ENCODE measurements around the gene CD58.
A peak's percentile ranks its signal among the peaks of the same experiment; 100 is the strongest.
"Not testable (repeated sequence)": the region's sequence is repeated elsewhere in the genome, so short reads cannot be mapped to it uniquely, and the experiment has no call there.

Gene CD58, protein sequence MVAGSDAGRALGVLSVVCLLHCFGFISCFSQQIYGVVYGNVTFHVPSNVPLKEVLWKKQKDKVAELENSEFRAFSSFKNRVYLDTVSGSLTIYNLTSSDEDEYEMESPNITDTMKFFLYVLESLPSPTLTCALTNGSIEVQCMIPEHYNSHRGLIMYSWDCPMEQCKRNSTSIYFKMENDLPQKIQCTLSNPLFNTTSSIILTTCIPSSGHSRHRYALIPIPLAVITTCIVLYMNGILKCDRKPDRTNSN

GRCh38 chr1:116570358-116571214 is at the start of gene CD58:
Gene CD58, minus strand, starts transcription at chr1:116571026. Its CDS starts 54 bp downstream, at chr1:116570972.
- peak; percentile 92 for DNase-seq (ENCODE audit: low spot score)

DNA sequence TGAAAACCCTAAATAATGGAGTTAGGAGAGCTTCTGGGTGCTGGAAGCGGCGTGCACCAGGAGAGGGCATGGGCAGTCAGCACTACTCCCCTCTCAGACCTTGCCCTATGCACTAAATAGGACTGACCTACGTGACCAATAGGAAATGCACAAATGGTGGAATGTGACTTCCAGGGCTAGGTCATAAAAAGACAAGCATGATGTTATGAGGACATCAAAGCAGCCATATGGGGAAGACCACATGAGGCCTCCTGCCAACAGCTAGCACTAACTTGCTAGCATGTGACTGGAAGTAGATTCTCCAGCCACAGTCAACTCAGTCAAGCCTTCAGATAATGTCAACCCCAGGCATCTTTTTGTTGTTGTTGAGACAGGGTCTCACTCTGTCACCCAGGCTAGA is 49.6 kb upstream of the CD58 start:
- DNase-seq (ENCODE audit: low spot score) = not testable (repeated sequence)

- not testable (repeated sequence) for DNase-seq (ENCODE audit: low spot score)
These were observed 48.3 kb upstream of the CD58 start for GRCh38 chr1:116619106-116619505.

DNA sequence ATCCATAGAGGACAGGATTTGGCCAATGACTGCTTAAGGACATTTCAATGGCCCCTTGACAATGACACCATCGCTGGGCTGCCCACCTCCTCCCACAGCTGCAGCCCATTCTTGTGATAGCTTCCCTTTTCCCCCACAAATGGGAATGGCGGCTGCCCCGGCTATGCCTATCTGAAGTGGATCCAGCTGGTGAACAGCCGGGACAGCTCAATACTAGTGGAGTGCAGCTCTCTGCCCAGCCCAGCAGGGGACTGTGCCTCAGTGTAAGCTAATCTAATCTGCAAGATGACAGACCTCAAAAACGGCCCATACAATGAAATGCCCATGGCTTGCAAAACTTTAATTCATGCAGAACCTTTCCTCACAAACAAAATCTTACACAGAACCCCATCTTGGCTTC is 47.0 kb upstream of the CD58 start:
- not testable (repeated sequence) for DNase-seq (ENCODE audit: low spot score)

DNA sequence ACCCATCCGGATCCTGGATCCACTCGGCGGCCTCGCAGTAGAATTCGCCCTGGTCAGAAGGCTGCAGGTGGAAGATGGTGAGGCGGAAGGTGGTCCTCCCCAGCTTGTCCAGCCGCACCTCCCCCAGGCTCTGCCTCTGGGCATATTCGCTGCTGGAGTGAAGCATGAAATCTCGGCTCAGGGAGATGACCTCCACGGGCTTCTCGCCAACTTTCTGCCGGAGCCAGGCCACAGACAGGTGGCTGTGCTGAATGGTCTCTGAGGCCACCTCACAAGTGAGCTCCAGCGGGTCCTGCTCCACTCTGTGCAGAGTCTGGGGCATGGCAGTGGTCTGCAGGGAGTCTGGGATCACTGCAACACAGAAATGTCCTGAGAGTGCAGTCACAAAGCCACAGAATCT is 43.0 kb upstream of the CD58 start:
- DNase-seq (ENCODE audit: low spot score) = not testable (repeated sequence)

GRCh38 chr1:116609801-116610371 is 39.1 kb upstream of the CD58 start:
- DNase-seq (ENCODE audit: low spot score) = not testable (repeated sequence)

DNA sequence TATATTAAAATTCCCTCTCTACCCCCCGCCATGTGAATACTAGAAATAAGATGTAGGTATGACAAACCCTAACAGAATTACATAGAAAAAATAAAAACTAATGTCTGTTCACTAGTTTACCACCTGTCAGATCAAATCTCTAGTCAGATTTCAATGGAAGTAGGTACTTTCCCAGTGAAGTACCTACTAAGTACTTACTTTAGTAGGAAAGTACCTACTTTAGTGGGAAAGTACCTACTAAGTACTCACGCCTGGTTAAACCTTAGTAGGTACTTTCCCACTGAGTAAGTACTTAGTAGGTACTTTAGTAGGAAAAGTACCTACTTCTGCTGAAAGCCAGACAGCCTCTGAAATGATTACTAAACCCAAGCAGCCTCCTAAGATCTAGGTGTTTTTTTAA is 38.0 kb upstream of the CD58 start:
- DNase-seq (ENCODE audit: low spot score) = not testable (repeated sequence)

- DNase-seq (ENCODE audit: low spot score) = not testable (repeated sequence)
These were observed 37.3 kb upstream of the CD58 start for GRCh38 chr1:116608151-116608550.

- not testable (repeated sequence) for DNase-seq (ENCODE audit: low spot score)
These were observed 36.6 kb upstream of the CD58 start for GRCh38 chr1:116607463-116607862.

GRCh38 chr1:116606067-116606466 is 35.2 kb upstream of the CD58 start:
- DNase-seq (ENCODE audit: low spot score) = not testable (repeated sequence)

DNA sequence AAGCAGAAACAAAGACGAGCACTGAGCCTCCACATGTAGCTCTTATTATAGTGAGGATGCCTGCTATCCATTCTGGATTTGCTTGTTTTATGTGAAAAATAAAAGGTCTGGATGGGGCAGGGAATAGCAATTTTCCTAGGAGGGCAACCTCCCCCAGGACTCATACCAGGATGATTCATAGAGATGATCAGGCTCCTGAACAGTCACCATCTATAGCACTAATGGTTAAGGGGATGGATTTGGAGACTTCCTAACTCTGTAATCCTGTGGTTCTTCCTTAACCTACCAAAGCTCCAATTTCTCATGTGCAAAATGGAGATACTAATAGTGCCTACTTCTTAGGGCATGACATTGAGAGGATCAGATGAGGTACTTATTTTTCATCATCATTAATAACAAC is 34.5 kb upstream of the CD58 start:
- DNase-seq (ENCODE audit: low spot score) = no peak

GRCh38 chr1:116604408-116604807 is 33.6 kb upstream of the CD58 start:
- not testable (repeated sequence) for DNase-seq (ENCODE audit: low spot score)

GRCh38 chr1:116603646-116604045 is 32.8 kb upstream of the CD58 start:
- DNase-seq (ENCODE audit: low spot score) = not testable (repeated sequence)

DNA sequence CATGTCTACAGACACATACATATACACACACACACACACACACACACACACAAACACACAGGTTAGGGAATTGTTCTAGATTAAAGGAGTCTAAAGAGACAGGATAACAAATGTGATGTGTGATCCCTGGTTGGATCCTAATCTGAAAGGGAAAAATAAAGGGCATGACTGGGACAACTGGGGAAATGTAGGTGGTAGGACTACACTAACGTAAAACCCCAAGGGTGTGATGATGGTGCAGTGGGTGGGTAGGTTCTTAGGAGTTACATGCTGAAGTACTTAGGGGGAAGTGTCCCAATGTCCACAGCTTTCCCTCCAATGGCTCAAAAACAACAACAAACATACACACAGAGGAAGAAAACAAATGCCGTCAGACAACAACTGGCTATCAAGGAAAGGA is 28.5 kb upstream of the CD58 start:
- not testable (repeated sequence) for DNase-seq (ENCODE audit: low spot score)

GRCh38 chr1:116598420-116599036 is 27.7 kb upstream of the CD58 start:
- DNase-seq (ENCODE audit: low spot score) = not testable (repeated sequence)

GRCh38 chr1:116597388-116597787 is 26.6 kb upstream of the CD58 start:
- not testable (repeated sequence) for DNase-seq (ENCODE audit: low spot score)

GRCh38 chr1:116596742-116597307 is 26.0 kb upstream of the CD58 start:
- not testable (repeated sequence) for DNase-seq (ENCODE audit: low spot score)

- DNase-seq (ENCODE audit: low spot score) = peak; percentile 22
These were observed 25.3 kb upstream of the CD58 start for GRCh38 chr1:116595946-116596741.

- not testable (repeated sequence) for DNase-seq (ENCODE audit: low spot score)
These were observed 24.4 kb upstream of the CD58 start for GRCh38 chr1:116595065-116595840.

DNA sequence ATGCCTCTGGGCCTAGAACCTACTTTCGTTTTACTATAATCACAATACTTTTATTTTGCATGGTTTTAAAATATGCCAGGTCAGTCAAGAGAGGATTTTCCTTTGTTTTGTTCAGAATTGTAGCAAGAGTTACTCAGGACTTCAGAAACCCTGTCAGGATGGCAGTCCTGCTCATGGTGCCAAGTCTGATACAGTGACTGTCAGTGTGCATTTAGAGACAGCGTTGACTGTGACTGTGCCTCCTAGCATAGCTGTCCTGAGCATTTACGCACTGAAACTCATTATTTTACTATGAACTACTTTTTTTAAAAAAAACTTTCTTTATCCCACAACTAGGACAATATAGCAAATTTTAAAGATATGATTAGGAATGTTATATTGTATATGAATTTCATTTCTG is 23.2 kb upstream of the CD58 start:
- not testable (repeated sequence) for DNase-seq (ENCODE audit: low spot score)

Measured in kidney tubule cell (primary cell).